Measurements from ENCODE around the gene KCNC3. TPM values are rescaled to one million over a fixed set of nuclear protein-coding genes. Genes with fewer than 3 reads are reported as not detected.

KCNC3 gene
- total and polyA plus RNA-seq, 12 donors = 0.88 to 4.0 (median 2.3) TPM

DNA sequence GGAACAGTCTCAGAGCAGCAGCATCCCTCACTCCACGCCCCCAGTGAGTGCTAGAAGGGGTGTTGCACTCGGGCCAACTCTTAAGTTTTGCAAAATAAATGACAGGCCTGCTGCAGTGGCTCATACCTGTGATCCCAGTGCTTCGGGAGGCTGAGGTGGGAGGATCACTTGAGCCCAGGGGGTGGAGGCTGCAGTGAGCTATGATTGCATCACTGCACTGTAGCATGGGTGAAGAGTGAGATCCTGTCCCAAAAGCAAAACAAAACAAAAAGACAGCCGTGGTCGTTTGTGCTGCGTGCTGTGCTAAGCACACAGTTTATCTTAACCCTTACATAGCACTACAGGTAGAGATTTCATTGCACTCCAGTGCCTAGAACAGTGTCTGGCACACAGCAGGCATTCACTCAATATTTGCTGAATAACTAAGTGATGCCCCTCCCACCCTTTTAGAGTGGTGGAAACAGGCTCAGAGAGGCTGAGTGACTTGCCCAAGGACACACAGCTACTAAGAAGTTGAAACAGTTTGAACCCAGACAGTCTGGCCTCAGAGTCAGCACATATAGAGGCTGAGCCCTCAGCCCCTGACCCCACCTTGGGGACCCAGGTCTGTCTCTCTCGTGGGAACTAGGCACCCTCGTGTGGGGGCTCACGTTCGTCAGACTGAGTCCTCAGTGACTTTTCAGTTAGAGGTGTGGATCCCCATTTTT lies 18.3 kb downstream of the KCNC3 start:
- H3K27ac ChIP-seq = no peak overlapping the region
- H3K4me3 ChIP-seq = no peak overlapping the region
- ATAC-seq (no peak), DNase-seq (no peak)
- TF ChIP-seq, protein P1, sequence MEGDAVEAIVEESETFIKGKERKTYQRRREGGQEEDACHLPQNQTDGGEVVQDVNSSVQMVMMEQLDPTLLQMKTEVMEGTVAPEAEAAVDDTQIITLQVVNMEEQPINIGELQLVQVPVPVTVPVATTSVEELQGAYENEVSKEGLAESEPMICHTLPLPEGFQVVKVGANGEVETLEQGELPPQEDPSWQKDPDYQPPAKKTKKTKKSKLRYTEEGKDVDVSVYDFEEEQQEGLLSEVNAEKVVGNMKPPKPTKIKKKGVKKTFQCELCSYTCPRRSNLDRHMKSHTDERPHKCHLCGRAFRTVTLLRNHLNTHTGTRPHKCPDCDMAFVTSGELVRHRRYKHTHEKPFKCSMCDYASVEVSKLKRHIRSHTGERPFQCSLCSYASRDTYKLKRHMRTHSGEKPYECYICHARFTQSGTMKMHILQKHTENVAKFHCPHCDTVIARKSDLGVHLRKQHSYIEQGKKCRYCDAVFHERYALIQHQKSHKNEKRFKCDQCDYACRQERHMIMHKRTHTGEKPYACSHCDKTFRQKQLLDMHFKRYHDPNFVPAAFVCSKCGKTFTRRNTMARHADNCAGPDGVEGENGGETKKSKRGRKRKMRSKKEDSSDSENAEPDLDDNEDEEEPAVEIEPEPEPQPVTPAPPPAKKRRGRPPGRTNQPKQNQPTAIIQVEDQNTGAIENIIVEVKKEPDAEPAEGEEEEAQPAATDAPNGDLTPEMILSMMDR (IDR thresholded peaks at IDR 0.05) = no peak
- intact Hi-C loops (cut with DNase I) = no loop called here
- peaks cover 0 to 65% (median 51%) of the 10 kb centered on the region in 7 donors for H3K27me3 ChIP-seq
- H3K36me3 ChIP-seq = peaks cover 0 to 17% (median 0%) of the 10 kb centered on the region in 9 donors
- H3K9me3 ChIP-seq = peaks cover 0 to 17% (median 0%) of the 10 kb centered on the region in 11 donors
- WGBS, 2 donors = 47 to 51% methylated on average over 10 of the region's 10 CpGs
- H3K4me1 ChIP-seq = peaks cover 0 to 8% (median 0%) of the 10 kb centered on the region in 9 donors

DNA sequence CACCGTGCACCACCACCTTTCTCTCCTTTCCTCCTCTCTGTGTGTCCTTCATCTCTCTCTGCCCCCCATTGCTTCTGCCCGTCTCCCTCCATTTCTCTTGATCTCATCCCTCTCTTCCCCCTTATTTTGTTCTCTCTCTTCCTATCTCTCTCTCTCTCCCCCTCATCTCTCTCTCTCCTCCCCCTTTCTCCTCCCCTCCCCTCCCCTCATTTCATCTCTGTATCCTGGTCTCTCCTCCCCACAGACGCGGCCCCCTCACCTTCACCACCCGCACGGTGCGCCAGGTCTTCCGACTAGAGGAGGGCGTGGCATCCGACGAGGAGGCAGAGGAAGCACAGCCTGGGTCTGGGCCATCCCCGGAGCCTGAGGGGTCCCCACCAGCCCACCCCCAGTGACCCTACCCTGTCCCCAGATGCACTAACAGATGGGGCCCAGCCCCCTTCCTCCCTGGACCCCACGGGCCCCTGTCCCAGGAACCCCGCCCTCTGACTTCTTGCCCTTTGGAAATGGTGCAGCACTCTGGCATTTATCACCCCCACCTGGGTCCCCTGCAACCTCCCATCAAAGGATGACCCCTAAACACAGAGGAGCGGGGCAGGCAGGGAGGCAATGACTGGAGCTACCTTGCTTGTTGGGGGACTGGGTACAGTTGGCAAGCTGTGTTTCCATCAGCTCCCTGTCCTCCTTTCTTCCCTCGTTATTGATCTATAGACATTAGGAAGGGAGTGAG lies 19.6 kb downstream of the KCNC3 start:
- 61 to 68% methylated on average over 16 of the region's 16 CpGs for WGBS, 2 donors
- H3K4me1 ChIP-seq = peaks cover 0 to 8% (median 0%) of the 10 kb centered on the region in 9 donors
- H3K27me3 ChIP-seq = peaks cover 0 to 52% (median 40%) of the 10 kb centered on the region in 7 donors
- H3K36me3 ChIP-seq = peaks cover 0 to 17% (median 0%) of the 10 kb centered on the region in 9 donors
- no peak overlapping the region for H3K4me3 ChIP-seq
- H3K9me3 ChIP-seq = peaks cover 0 to 17% (median 0%) of the 10 kb centered on the region in 11 donors
- TF ChIP-seq, protein P1 (IDR thresholded peaks at IDR 0.05) = no peak
- intact Hi-C loops (cut with DNase I) = no loop called here
- H3K27ac ChIP-seq = no peak overlapping the region
- DNase-seq (no peak), ATAC-seq (no peak)

DNA sequence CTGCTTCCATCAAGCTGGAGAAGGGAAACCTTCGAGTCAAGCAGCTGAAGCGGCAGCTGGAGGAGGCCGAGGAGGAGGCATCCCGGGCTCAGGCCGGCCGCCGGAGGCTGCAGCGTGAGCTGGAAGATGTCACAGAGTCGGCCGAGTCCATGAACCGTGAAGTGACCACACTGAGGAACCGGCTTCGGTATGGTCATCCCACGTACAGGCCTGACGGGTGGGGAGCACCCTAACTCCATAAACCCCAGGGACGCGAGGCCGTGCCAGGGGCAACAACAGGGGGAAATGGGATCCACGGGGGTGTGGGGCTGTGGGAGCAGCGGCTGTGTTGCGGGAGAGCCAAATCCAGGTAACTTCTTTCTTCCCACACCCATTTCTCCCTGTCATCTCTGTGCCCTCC lies 20.2 kb downstream of the KCNC3 start:
- intact Hi-C loops (cut with DNase I) = no loop called here
- Histone ChIP-seq H3K9me3 (peaks cover 0 to 17% (median 0%) of the 10 kb centered on the region in 11 donors), H3K27ac (no peak overlapping the region), H3K36me3 (peaks cover 0 to 17% (median 0%) of the 10 kb centered on the region in 9 donors), H3K4me3 (no peak overlapping the region), H3K4me1 (peaks cover 0 to 8% (median 0%) of the 10 kb centered on the region in 9 donors), H3K27me3 (peaks cover 0 to 46% (median 34%) of the 10 kb centered on the region in 7 donors)
- DNase-seq (no peak), ATAC-seq (no peak)
- TF ChIP-seq, protein P1 (IDR thresholded peaks at IDR 0.05) = no peak
- WGBS, 2 donors = 86 to 91% methylated on average over 21 of the region's 21 CpGs

DNA sequence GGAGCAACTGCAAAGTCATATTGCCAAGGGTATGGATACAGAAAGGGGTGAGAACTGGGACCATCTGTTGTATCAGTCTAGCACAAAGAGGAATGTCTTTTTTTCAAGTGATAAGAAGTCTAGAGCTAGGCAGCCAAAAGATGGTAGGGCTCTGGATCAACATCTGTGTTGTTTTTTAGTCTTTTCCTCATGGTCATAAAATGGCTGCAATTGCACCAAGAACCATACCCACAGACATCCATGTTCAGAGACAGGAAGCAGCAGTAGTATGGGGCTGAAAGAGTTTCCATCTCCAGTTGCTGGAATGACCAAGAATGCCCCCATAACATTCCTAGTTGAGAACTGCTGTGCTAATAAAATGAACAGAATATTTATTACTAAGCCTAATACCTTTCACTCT lies 25.6 kb downstream of the KCNC3 start:
- Histone ChIP-seq H3K4me1 (peaks cover 0 to 4% (median 0%) of the 10 kb centered on the region in 9 donors), H3K36me3 (peaks cover 0 to 44% (median 0%) of the 10 kb centered on the region in 9 donors)
- TF ChIP-seq, protein P1 (IDR thresholded peaks at IDR 0.05) = no peak

More for the DNA sequence above, 25.6 kb downstream of the KCNC3 start:
- DNase-seq (no peak), ATAC-seq (no peak)
- no peaks in the 10 kb centered on the region for H3K27me3 ChIP-seq
- H3K4me3 ChIP-seq = no peak overlapping the region
- intact Hi-C loops (cut with DNase I) = no loop called here
- H3K27ac ChIP-seq = no peak overlapping the region
- H3K9me3 ChIP-seq = peaks cover 0 to 24% (median 0%) of the 10 kb centered on the region in 11 donors

All from heart right ventricle (tissue), 16 donors.